SH-SY5Y (cell line): Measurements from ENCODE around the gene FAM184B.

Source experiments
- GATA2 ChIP-seq: IDR thresholded peaks from 2 replicates; pipeline ENCODE4 v1.6.1; 2011; ENCODE audit warnings: mild to moderate bottlenecking, low read depth, low read length
- GATA3 ChIP-seq: IDR thresholded peaks from 2 replicates; pipeline ENCODE4 v1.6.1; 2011; ENCODE audit warnings: low read depth, mild to moderate bottlenecking, low read length, moderate library complexity

FAM184B gene

GRCh38 chr4:17718471-17718870 lies 63.0 kb downstream of the FAM184B start:
- TF ChIP-seq GATA2 (no peak), GATA3 (no peak)

GRCh38 chr4:17717301-17717700 lies 64.1 kb downstream of the FAM184B start:
- TF ChIP-seq GATA3 (no peak), GATA2 (no peak)

- TF ChIP-seq GATA3 (no peak), GATA2 (no peak)
Measured at GRCh38 chr4:17715511-17715910, 65.9 kb downstream of the FAM184B start.

GRCh38 chr4:17713779-17714178 lies 67.6 kb downstream of the FAM184B start:
- no peak for TF ChIP-seq GATA3
- no peak for TF ChIP-seq GATA2

GRCh38 chr4:17712166-17712565 lies 69.3 kb downstream of the FAM184B start:
- TF ChIP-seq GATA2 (no peak), GATA3 (no peak)

- TF ChIP-seq GATA2 (no peak), GATA3 (no peak)
Measured at GRCh38 chr4:17709763-17710068, 71.7 kb downstream of the FAM184B start.

- TF ChIP-seq GATA3 (no peak), GATA2 (no peak)
Measured at GRCh38 chr4:17708992-17709762, 72.2 kb downstream of the FAM184B start.

- TF ChIP-seq GATA3, result no peak
- no peak for TF ChIP-seq GATA2
Measured at GRCh38 chr4:17707671-17708070, 73.8 kb downstream of the FAM184B start.

- TF ChIP-seq GATA3, result no peak
- TF ChIP-seq GATA2, result no peak
Measured at GRCh38 chr4:17705107-17705506, 76.3 kb downstream of the FAM184B start.

GRCh38 chr4:17704020-17704650 lies 77.3 kb downstream of the FAM184B start:
- no peak for TF ChIP-seq GATA3
- TF ChIP-seq GATA2, result no peak

GRCh38 chr4:17702641-17703040 lies 78.8 kb downstream of the FAM184B start:
- TF ChIP-seq GATA2 (no peak), GATA3 (no peak)

- TF ChIP-seq GATA3, result no peak
- TF ChIP-seq GATA2, result no peak
Measured at GRCh38 chr4:17701882-17702281, 79.5 kb downstream of the FAM184B start.

- TF ChIP-seq GATA3, result no peak
- no peak for TF ChIP-seq GATA2
Measured at GRCh38 chr4:17701138-17701839, 80.1 kb downstream of the FAM184B start.

- TF ChIP-seq GATA2 (no peak), GATA3 (no peak)
Measured at GRCh38 chr4:17699380-17699779, 82.0 kb downstream of the FAM184B start.

GRCh38 chr4:17698116-17698515 lies 83.3 kb downstream of the FAM184B start:
- TF ChIP-seq GATA3, result no peak
- TF ChIP-seq GATA2, result no peak

GRCh38 chr4:17695341-17695740 lies 86.1 kb downstream of the FAM184B start:
- TF ChIP-seq GATA2, result no peak
- TF ChIP-seq GATA3, result no peak
